Activated CD8-positive, alpha-beta memory T cell treated with anti-CD3 and anti-CD28 coated beads, Interleukin-2, amount 50 U/mL, for 24 hours (primary cell): ENCODE results near the gene PKM.
A peak's percentile ranks its signal among the peaks of the same experiment; 100 is the strongest.
"Not testable (repeated sequence)": the region's sequence is repeated elsewhere in the genome, so short reads cannot be mapped to it uniquely, and the experiment has no call there.

ENCODE experiments used
- DNase-seq: peaks from one replicate; pipeline ENCODE4 v3.0.0-alpha.2; 2020; ENCODE audit errors: extremely low read depth

The PKM gene

DNA sequence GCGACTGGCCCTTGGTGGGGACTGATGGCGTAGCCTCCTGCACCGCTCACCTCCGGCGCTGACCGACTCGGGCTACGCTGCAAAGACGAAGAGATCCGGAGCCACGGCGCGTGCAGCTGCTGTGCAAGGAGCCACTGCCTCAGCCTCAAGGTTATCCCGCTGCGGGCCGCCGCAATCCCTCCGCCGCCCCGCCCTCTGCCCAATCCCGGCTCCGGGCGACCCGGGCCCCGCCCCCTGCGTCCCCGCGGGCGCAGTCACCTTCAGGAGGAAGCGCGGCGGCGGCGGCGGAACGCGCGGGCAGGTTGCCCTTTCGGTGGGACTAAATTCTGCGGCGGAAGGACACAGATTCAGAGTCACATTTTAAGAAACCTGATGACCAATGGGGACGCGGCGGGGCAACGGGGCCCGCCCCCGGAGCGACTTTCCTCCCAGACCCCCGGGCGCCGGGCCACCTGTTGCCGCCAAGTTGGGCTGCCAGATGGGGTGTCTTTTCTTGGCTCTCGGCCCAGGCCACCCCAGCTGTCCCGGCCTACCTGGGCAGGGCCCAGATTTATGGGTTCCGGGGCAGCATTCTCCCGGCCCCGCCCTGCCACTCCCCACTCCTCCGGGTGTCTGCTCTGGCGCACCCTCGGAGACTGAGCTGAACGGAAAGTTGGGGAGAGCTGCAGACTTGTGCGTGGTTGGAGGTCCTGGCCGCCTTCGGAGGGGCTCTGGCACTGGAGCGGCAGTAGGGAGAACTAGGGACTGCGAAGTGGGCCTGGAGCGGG, at the start of gene PKM:
Gene PKM, minus strand, starts transcription at position 125 of the 767 bp plus-strand sequence. CDS start 12,093 bp downstream, outside the sequence.
- peak; percentile 92 for DNase-seq

DNA sequence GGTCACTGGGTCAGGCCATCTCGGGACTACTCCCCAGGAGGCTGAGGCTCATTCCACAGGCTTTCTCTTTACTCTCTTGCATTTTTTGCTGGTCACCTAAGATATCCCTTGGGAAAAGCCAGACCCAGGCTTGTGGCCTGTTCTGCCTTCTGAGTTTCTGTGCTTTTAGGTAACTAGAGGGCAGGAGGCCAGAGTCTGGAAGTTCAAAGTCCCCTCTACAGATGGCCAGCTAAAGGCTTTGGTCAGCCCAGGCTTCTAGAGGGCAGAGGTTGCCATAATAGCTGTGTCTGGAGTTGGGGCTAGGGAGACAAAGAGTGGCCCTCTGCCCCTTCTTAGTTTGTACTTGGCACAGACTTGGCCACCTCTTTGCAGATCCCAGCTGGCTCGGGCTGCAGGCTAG, 49.8 kb upstream of the PKM start:
- DNase-seq, result no peak

DNA sequence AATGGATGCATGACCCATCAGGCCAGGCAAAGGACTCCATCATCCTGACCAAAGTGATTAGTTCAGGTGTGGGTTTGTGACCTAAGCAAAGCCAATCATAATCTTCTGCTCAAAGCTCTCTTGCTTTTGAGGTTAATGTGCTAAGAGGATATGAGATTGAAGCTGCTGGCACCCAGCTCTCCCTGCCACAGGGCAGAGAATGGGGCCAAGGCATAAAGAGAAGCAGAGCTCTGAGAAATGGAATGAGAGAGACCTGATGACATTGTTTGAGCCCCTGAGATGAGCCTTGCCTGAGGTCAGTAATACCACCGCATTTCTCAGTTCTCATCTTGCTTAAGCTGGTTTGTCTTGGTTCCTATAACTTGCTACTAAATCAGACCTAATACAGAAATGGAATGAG, 47.7 kb upstream of the PKM start:
- DNase-seq, result no peak

DNA sequence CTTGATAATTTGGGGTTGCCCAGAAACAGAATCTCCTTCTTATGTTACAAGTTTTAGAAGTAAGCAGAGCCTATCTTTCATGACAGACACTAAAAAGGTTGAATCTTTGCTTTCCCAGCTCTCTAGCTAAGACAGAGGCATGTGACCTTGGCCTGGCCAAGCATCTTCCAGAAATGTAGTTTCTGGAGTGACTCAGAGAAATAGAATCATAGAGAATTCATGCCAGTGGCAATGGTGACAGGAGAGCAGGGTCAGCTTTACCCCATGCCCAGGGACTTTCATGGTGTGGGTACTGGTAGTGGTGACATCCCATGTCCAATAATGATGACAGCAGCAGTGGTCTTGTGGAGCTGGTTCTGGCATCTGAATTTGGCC, 45.3 kb upstream of the PKM start:
- no peak for DNase-seq

DNA sequence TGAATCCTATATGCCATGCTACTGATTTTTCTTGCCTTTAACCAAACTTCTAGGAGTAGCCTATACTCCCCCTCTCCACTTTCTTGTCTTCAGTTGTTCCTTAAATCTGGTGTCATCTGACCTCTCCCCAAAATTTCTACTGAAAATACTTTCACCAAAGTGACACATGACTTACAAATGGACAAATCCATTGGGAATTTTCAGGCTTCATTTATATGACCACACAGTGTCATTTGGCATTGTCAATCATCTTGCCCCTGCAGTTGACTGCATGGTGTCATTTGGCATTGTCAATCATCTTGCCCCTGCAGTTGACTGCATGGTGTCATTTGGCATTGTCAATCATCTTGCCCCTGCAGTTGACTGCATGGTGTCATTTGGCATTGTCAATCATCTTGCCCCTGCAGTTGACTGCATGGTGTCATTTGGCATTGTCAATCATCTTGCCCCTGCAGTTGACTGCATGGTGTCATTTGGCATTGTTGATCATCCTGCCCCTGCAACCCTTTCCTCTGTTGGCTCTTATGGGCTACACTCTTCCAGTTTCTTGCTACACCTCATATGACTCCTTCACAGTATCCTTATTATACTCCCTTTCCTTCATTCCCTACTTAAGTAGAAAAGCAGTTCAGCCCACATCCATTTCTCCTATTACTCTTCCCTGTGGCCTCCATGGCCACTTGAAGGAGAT, 44.8 kb upstream of the PKM start:
- not testable (repeated sequence) for DNase-seq

DNA sequence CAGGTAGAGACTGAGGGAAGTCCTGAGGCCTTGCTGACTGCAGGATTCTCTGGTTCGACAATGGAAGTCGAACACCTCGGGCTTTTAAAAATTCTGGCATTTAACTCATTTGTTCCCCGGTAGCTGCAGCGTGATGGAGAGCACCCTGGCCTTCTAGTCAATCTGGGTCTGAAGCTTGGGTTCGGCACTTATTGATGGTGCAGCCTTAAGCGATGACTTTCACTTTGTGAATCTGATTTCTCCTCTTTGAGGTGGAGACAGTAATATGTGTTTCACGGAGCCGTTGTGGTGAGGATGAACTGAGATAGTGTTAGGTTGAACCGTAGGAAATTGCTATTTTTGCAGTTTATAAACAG, 42.0 kb upstream of the PKM start:
- DNase-seq, result no peak

DNA sequence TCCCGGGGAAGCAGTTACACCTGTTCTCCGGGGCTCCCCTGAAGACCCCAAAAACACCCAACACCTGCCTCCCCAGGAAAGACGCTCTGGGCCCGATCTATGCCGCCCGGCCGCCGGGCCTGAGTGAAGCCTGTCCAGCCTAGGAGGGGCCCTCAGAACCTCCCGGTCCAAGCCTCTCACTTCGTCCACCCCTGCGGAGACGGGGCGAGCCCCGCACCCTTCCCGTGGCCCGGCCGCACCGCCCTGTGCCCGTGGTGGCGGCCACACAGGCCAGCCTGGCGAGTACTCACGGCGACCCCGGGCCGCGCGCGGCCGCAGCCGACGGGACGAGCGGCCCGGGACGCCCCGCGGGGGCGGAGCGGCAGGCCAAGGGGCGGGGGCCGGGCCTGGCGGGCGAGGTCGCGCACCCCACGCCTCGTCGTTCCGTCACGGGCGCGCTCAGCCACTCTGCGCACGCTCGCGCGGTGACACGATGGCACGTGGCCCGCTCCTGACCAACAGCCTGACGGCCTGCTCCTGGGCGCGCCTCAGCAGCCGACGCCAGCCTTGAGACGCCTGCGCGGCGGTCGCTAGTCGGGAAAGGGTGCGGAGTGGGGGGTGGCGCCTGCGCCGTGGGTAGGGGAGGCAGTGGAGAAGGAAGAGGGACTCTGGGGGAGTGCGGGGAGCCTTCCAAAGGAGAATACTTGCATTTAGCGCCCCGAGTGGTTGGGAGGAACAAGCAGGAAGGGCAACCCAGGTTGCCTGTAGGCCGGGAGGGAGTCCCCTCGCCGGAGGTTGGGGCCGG, 41.4 kb upstream of the PKM start, which contains the start of gene PARP6:
Gene PARP6, minus strand, starts transcription at position 342 of the 784 bp plus-strand sequence. CDS start 5,077 bp downstream, outside the sequence.
- DNase-seq, result peak; percentile 98

DNA sequence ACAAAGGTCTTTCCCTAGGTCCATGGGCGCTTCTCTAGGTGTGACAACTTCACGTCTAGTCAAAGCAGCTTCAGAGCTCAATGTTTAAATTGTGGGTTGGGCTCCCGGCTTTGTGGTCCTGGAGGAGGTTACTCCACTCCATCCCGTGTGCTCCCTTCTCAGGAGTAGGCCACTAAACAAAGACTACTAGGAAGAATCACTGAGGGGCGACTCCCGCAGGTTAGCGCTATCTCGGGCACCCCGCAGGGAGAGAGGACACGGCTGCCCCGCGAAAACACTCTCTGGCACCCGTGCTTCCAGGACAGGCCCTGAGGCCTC, 40.9 kb upstream of the PKM start:
- DNase-seq, result no peak

DNA sequence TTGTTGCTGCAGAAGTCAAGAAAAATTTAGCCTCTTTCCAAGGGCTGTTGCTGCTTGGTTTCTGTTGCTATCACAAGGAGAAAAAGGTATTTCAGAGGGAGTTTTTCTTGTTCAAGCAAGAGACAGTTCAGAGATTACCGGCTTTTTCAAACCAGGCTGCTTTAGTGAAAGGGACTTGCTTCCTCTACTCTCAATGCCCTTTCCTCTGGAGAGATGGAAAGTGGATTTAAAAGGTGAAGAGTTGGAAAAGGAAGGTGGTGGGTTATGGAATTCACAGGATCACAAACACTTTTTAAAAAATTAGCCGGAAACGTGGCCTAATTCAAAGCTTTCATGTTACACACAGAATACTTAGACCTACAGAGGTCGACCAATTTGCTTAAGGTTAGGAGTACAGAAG, 40.2 kb upstream of the PKM start:
- DNase-seq, result no peak

DNA sequence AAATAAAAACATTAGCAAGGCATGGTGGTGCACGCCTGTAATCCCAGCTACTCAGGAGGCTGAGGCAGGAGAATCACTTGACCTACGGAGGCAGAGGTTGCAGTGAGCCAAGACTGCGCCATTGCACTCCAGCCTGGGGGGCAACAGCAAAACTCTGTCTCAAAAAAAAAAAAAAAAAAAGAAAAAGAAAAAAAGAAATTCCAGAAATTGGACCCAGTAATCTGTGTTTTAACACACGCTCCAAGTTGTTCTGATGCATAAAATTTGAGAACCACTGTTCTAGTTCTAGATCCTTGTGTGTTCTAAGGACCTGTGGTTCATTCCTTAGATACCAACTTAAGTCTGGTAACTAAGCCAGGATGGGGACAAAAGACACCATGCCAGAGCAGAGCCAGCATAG, 38.7 kb upstream of the PKM start:
- DNase-seq, result no peak

DNA sequence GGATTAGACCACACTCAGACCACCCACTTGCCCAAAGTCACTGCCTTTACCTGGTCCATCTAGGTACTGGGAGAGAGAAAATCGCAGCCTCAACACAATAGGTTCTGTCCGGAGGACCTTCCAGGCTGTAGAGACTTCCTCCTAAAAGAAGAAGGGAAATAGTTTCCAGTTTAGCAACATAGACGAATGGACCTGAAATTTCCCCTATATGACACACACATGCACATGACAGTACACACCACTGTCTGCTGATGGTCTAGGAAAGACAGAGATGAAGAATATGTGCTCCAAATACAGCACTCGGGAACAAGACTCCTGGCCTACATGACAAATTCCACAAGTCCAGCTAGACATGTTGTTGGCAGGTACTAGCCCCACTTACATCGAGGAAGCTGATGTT, 34.0 kb upstream of the PKM start:
- DNase-seq, result no peak

DNA sequence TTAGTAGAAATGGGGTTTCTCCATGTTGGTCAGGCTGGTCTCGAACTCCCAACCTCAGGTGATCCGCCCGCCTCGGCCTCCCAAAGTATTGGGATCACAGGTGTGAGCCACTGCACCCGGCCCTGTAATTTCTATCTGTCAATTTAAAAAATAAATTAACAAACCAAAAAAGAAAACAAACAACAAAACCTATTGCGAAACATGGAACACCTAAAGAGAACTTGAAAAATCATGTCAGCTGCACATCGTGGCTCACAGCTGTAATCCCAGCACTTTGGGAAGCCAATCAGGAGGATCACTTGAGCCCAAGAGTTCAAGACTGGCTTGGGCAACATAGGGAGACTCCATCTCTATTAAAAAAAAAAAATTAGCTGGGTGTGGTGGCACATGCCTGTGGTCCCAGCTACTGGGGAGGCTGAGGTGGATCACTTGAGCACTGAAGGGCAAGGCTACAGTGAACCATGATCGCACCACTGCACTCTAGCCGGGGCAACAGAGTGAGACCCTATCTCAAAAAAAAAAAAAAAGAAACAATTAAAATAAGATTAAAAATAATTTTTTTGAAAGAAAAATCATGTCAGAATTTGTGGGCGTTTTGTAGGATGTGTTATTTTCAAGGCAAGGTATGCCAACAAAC, 21.8 kb upstream of the PKM start:
- no peak for DNase-seq

DNA sequence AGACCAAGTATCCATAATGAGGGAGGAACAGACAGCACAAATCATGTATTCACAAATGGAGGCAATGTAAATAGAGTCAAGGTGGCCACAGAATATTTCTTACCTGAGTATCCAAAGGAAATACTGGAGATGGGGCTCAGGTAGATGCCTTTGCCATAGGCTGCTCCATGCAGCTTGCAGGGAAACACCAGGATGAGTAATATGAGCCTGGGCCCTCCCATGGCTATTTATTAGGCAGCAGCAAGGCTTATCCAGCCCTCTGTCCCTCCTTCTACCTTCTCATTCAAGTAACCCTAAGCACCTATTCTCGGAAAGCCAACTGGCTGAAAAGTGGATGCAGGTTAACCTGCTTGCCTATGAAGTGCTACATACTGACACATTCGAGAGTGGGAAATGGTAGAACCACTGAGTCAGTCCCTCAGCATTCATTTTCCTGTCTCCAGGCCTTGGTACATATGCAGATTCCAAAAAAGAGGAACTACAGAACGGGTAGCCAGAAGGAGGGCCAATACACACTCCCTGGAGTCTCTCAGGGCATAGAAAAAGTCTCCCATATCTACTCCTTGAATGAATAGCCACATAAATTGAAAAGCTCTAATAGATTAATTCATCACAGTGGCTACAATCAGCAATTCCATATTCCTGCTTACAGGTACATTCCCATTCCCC, 18.3 kb upstream of the PKM start:
- DNase-seq, result no peak

DNA sequence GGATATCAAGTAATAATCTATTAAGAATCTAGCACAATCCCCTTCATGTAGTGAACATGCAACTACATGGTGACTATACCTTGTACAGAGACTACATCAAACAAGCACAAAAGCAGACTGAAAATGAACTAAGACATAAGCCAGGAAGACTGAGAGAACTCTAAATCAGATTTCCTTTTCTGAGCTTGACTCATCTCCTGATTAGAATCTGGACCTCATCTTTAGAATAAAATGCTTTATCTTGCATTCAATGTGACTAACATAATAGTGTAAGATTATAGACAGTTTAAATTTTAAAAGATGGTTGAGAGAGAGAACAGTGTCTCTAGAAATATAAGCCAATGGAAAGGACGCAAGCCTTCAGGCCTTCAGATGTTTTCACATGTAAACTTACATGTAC, 17.5 kb upstream of the PKM start:
- DNase-seq, result no peak

DNA sequence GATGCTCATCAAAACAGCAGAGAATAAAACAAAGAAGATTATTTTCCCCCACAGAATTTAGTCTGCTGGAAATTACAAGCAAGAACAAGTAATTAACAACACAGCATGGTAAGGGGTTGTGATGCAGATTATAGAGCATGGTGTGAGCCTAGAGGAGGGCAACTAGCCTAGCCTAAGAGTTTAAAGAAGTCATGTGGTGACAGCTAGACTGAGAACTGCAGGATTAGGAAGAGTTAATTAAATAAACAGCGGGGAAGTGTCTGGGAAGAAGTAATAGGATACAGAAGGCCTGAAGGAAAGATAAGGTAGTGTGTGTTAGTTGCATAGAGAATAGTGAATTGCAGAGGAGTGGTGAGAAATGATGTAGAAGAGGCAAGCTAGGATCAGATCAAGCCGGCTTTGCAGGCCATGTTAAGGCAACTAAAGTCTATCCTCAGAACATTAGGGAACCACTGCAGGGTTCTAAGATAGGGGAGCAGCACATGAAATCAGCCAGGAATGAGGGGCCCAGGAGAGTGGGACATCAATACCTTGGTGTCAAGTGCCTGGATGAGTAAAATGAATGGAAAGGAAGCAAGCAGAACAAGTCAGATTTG, 11.9 kb upstream of the PKM start:
- no peak for DNase-seq

DNA sequence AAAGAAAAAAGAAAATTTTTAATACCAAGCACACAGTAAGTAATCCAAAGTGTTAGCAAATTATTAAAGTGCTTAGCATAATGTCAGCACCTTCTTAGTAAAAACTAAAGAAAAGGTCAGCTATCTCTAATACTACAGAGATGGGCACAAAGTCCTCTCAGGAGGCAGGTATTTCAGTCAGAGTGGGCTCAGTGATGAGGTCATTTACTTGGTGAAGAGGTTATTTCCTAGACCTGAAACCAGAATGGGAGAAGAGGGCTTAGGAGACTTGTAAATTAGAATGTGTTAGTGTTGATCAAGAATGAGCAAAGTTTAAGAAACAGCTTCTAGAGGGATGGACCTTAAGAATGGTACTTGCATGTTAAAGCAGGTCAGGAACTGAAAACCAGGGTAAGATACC, 8.7 kb upstream of the PKM start:
- no peak for DNase-seq

DNA sequence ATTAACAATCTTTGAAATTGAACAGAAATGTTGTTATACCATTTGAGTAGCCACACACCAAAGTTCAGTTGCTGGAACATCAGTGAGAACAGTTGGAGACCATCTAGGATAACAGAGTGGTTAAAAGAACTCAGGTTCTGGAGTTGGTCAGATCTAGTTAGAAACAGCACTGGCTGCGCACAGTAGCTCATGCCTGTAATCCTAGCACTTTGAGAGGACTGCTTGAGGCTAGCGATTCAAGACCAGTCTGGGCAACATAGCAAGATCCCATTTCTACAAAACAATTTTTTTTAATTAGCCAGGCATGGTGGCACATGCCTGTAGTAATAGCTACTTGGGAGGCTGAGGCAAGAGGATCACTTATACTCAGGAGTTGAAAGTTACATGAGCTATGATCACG, 7.6 kb upstream of the PKM start:
- no peak for DNase-seq

DNA sequence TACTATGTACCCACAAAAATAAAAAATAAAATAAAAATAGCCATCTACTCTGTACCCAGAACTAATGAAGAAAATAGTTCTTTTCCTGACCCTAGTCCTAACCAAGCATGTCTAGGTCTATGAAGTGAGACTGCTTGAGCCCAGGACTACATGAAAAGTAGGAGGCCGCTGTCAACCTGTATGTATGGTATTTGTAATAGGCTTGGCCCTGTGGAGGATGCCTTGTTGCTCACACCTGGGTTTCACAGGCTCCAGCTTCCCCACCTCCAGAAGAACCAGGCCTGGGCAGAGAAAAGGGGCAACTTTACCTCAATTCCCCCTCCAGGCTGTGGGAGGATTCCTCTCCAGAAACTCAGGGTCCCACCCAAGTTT, 6.8 kb upstream of the PKM start:
- no peak for DNase-seq

DNA sequence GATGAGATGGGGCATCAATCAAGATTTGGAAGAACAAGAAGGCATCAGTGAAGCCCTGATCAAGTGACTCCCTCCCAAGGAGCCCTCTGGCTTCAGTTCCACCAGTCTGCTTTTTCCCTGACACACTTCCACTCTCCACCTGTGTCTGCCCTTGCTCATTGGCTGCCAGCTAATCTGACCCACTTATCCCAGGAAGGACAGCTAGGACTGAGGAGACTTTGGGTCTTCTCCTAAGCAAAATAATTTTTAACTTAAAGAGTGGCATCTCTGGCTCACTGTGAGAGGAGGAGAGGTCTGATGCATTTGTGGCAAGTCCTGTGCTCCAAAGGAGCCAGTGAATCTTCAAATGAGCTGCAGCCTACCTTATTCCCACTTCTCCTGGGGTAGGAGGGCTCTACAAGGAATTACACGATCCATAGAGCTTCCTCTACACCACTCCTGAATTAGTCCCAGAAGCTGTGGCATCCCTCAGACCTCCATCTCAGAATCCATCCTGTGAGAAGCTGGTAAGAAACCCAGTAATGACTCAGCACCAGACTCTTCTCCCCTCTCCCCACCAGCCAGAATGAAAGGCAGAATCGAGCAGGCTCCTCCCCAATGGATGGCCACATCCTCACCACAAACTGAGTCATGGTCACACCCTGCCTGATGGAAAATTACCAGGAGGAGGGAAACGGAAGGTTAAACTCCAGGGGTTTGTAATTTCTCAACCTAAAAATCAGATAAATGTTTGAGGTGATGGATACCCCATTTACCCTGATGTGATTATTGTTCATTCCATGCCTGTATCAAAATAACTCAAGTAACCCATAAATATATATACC, 6.3 kb upstream of the PKM start:
- DNase-seq, result peak; percentile 65

DNA sequence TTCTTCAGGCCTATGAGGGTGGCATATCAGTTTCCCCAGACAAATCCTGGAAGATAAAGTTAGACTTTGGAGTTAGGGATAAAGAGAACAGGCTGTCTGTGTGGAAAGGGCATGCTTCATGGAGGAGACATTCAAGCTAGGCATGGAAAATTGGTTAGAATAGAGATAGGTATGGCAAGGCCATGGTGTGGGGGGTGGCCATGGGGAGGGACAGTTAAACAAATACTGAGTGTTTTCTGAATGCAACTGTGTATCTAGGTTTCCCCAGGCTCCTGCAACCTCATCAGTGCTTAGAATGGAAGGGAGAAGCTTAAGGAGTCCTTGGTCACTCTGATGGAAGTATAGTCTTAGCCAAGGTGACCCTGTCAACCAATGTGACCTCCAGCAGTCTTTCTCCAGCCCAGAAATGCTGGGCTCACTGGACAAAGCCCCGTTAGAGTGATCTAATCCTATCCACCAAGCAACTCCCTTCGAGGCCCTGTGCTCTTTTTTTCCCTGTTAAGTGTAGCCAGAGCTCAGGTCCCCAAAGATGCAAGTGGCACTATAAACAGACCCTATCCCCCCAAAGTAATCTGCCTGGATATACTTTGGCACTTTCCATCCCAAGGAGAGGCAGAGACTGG, 5.5 kb upstream of the PKM start:
- DNase-seq, result no peak
